ENCODE measurements around the gene PLPPR3.

GRCh38 chr19:802498-803098 lies 19.2 kb downstream of the PLPPR3 start:
- TF ChIP-seq, protein P1, sequence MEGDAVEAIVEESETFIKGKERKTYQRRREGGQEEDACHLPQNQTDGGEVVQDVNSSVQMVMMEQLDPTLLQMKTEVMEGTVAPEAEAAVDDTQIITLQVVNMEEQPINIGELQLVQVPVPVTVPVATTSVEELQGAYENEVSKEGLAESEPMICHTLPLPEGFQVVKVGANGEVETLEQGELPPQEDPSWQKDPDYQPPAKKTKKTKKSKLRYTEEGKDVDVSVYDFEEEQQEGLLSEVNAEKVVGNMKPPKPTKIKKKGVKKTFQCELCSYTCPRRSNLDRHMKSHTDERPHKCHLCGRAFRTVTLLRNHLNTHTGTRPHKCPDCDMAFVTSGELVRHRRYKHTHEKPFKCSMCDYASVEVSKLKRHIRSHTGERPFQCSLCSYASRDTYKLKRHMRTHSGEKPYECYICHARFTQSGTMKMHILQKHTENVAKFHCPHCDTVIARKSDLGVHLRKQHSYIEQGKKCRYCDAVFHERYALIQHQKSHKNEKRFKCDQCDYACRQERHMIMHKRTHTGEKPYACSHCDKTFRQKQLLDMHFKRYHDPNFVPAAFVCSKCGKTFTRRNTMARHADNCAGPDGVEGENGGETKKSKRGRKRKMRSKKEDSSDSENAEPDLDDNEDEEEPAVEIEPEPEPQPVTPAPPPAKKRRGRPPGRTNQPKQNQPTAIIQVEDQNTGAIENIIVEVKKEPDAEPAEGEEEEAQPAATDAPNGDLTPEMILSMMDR (optimal IDR thresholded peaks at IDR 0.05 in 1 of 3, IDR thresholded peaks at IDR 0.05 in 1 of 3, conservative IDR thresholded peaks at IDR 0.05 in 1 of 3; ENCODE audit: extremely low read depth in 1 of 3, insufficient read depth in 2 of 3, low read length in 3 of 3) = no peak
- TF ChIP-seq EZH2 (IDR thresholded peaks at IDR 0.05; ENCODE audit: low read length) = no peak

Measured in keratinocyte (primary cell).